GM23338 (cell line): ENCODE data around the gene NIFK. TPM values are rescaled to one million over a fixed set of nuclear protein-coding genes. Genes with fewer than 3 reads are reported as not detected.
A peak's percentile ranks its signal among the peaks of the same experiment; 100 is the strongest.

Experiments
- ATAC-seq: fragments of 200-7000 bp; cut with Tn5 transposase; 3 replicates; pipeline ENCODE4 v1.9.1; 2020
- DNase-seq: peaks from one replicate; pipeline ENCODE4 v3.0.0-alpha.2; 2015; ENCODE audit warnings: low spot score
- H2AFZ ChIP-seq: fragments of 200-600 bp; sonication (generic); 2 replicates; pipeline ENCODE4 v1.8.0; 2016; ENCODE audit warnings: antibody characterized with exemption, mild to moderate bottlenecking, moderate library complexity
- H3F3A ChIP-seq: fragments of 200-600 bp; sonication (generic); replicated peaks from 2 replicates; pipeline ENCODE4 v1.8.0; 2017; ENCODE audit warnings: antibody characterized with exemption, mixed run types, low read depth
- H3K27ac ChIP-seq: fragments of 200-600 bp; sonication (generic); 2 replicates; pipeline ENCODE4 v1.6.1; 2016; ENCODE audit warnings: low read depth
- H3K27me3 ChIP-seq: fragments of 200-600 bp; sonication (generic); 2 replicates; pipeline ENCODE4 v1.8.0; 2016; ENCODE audit warnings: mild to moderate bottlenecking, mixed run types, moderate library complexity; ENCODE audit not compliant: insufficient read depth
- H3K36me3 ChIP-seq: fragments of 200-600 bp; sonication (generic); 2 replicates; pipeline ENCODE4 v1.8.0; 2016; ENCODE audit warnings: mild to moderate bottlenecking; ENCODE audit not compliant: insufficient read depth
- H3K4me1 ChIP-seq: fragments of 200-600 bp; sonication (generic); 2 replicates; pipeline ENCODE4 v1.8.0; 2016; ENCODE audit warnings: mild to moderate bottlenecking, moderate library complexity; ENCODE audit not compliant: insufficient read depth
- H3K4me2 ChIP-seq: fragments of 200-600 bp; sonication (generic); 2 replicates; pipeline ENCODE4 v1.7.1; 2017; ENCODE audit warnings: mixed run types
- H3K4me3 ChIP-seq: fragments of 200-600 bp; sonication (generic); 2 replicates; pipeline ENCODE4 v1.6.1; 2016; ENCODE audit warnings: mixed run types
- H3K79me2 ChIP-seq: fragments of 200-600 bp; sonication (generic); replicated peaks from 2 replicates; pipeline ENCODE4 v1.8.0; 2017; ENCODE audit warnings: mild to moderate bottlenecking; ENCODE audit not compliant: insufficient read depth
- H3K9me2 ChIP-seq: fragments of 200-600 bp; sonication (generic); 2 replicates; pipeline ENCODE4 v1.8.0; 2017; ENCODE audit not compliant: insufficient read depth
- H4K20me1 ChIP-seq: fragments of 200-600 bp; sonication (generic); replicated peaks from 2 replicates; pipeline ENCODE4 v1.8.0; 2017; ENCODE audit warnings: mild to moderate bottlenecking; ENCODE audit not compliant: insufficient read depth
- H3K27ac Mint-ChIP-seq: 2 replicates; pipeline ENCODE4 v1.8.0; 2020; ENCODE audit warnings: inconsistent platforms, mild to moderate bottlenecking, moderate library complexity, mixed read lengths
- H3K27me3 Mint-ChIP-seq: 3 replicates; pipeline ENCODE4 v1.8.0; 2022; ENCODE audit warnings: low read depth, mild to moderate bottlenecking, moderate library complexity, mixed read lengths, inconsistent platforms; ENCODE audit not compliant: insufficient read depth, poor library complexity
- H3K36me3 Mint-ChIP-seq: 3 replicates; pipeline ENCODE4 v1.8.0; 2021; ENCODE audit warnings: low read depth, mild to moderate bottlenecking, inconsistent platforms, moderate library complexity, mixed read lengths
- H3K4me1 Mint-ChIP-seq: 3 replicates; pipeline ENCODE4 v1.8.0; 2020; ENCODE audit warnings: mild to moderate bottlenecking, inconsistent platforms, mixed read lengths
- H3K4me3 Mint-ChIP-seq: 3 replicates; pipeline ENCODE4 v1.8.0; 2021; ENCODE audit warnings: moderate library complexity, mild to moderate bottlenecking, inconsistent platforms, mixed read lengths
- H3K9me3 Mint-ChIP-seq: 3 replicates; pipeline ENCODE4 v1.8.0; 2020; ENCODE audit warnings: moderate library complexity, mild to moderate bottlenecking, inconsistent platforms, mixed read lengths
- CREB1 ChIP-seq: fragments of 250-450 bp; sonication (Bioruptor Pico); IDR thresholded peaks from 2 replicates; pipeline ENCODE4 v1.5.0; 2020; ENCODE audit warnings: low read depth, mild to moderate bottlenecking, moderate library complexity
- ETS1 ChIP-seq: IDR thresholded peaks from 2 replicates; pipeline ENCODE4 v1.6.1; 2016; ENCODE audit warnings: antibody characterized with exemption
- JUNB ChIP-seq: IDR thresholded peaks from one replicate; pipeline ENCODE4 v1.6.1; 2016; ENCODE audit warnings: antibody characterized with exemption; ENCODE audit not compliant: unreplicated experiment
- POLR2AphosphoS5 ChIP-seq: IDR thresholded peaks from 2 replicates; pipeline ENCODE4 v1.6.1; 2016; ENCODE audit warnings: antibody characterized with exemption, low read depth
- REST ChIP-seq: IDR thresholded peaks from one replicate; pipeline ENCODE4 v1.6.1; 2018; ENCODE audit warnings: antibody characterized with exemption; ENCODE audit not compliant: unreplicated experiment
- STAT1 ChIP-seq: IDR thresholded peaks from one replicate; pipeline ENCODE4 v1.6.1; 2016; ENCODE audit warnings: antibody characterized with exemption; ENCODE audit not compliant: unreplicated experiment
- ZNF331 ChIP-seq: fragments of 250-450 bp; sonication (Bioruptor Pico); IDR thresholded peaks from 2 replicates; pipeline ENCODE4 v1.5.0; 2020; ENCODE audit warnings: low read depth, mild to moderate bottlenecking, moderate library complexity
- ZNF462 ChIP-seq: fragments of 250-450 bp; sonication (Bioruptor Pico); IDR thresholded peaks from 2 replicates; pipeline ENCODE4 v1.5.0; 2020; ENCODE audit warnings: mild to moderate bottlenecking, moderate library complexity
- polyA plus RNA-seq: library from polyadenylated mRNA; unstranded; fragments of >200 nt; fragmentation: Nextera tagmentation; extraction: Ambion mirVana; gene quantifications from 2 replicates; pipeline ENCODE4 v1.2.1, GENCODE V29; 2016
- total RNA-seq: library from RNA; depleted of rRNA; stranded (reverse); fragments of >200 nt; shearing (Covaris generic); gene quantifications from 2 replicates; pipeline ENCODE4 v1.2.3, GENCODE V29; 2014

Gene NIFK
- total and polyA plus RNA-seq, 2 experiments from 2014 or later = 106 to 289 TPM

GRCh38 chr2:121695171-121695451, 41.6 kb downstream of the NIFK start (continued):
- no peak for TF ChIP-seq ZNF462
- TF ChIP-seq JUNB = no peak

GRCh38 chr2:121694398-121695170, 42.1 kb downstream of the NIFK start:
- peak; percentile 19 for ATAC-seq
- H3K4me3 ChIP-seq = no peak overlapping the region

More at GRCh38 chr2:121694398-121695170, 42.1 kb downstream of the NIFK start:
- Histone ChIP-seq H3K4me1 (peaks cover 12% of the 10 kb centered on the region), H3K79me2 (no peaks in the 10 kb centered on the region), H3K36me3 (no peaks in the 10 kb centered on the region), H3K4me2 (no peak overlapping the region), H3K27ac (peak overlapping the region; percentile 21; the same call in 1 of the 2 replicates), H3F3A (no peaks in the 10 kb centered on the region), H3K27me3 (no peaks in the 10 kb centered on the region), H2AFZ (0 out of 2 replicates have a peak overlapping the region, but pooled peaks have one; percentile 56), H4K20me1 (no peaks in the 10 kb centered on the region), H3K9me2 (no peaks in the 10 kb centered on the region)
- Mint-ChIP-seq H3K4me1 (peaks cover 18% of the 10 kb centered on the region), H3K9me3 (no peaks in the 10 kb centered on the region), H3K4me3 (no peak overlapping the region), H3K36me3 (no peaks in the 10 kb centered on the region), H3K27me3 (peaks cover 6% of the 10 kb centered on the region), H3K27ac (no peak overlapping the region; the same call in 1 of the 2 replicates)
- DNase-seq = no peak
- TF ChIP-seq ETS1 (no peak), ZNF331 (CRISPR knock-in tag) (no peak), JUNB (no peak), POLR2AphosphoS5 (no peak), CREB1 (CRISPR knock-in tag) (no peak), REST (no peak), STAT1 (no peak)
